Hippocampal formation (tissue), 2 donors: ENCODE results near the gene IRGQ.
"Not testable (repeated sequence)": the region's sequence is repeated elsewhere in the genome, so short reads cannot be mapped to it uniquely, and the experiment has no call there.

Experiments
- DNase-seq, 2 donors: peaks; one replicate each; lab custom pipeline; 2025; lab: John Stamatoyannopoulos, UW

The IRGQ gene

DNA sequence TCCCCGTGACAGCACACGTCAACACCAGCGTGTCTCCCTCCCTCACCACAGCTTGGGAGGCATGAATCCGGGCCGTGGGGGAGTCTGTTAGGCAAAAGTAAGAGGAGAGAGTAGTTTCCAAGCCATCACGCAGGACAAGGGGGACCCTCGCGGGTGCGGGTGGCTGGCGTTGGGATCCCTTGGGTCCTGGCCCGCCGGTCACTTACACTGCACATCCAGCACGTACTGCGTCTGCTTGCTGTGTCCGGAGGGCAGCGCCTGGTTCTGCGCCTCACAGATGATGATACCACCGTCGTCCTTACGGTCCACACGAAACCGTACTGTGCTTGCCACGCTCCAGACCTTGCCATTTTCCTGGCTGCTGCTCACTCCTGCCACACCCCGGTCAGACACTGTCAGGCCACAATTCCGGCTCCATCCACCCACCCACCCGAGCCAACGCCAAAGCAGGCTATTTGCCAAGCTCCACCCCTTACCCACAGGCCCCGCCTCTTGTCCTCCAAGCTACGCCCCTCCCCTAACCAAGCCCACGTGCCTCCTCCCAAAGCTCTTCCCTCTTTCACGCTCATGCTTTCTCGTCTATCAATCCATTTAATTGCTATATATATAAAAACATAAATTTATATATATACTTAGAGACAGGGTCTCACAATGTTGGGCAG, 30.1 kb upstream of the IRGQ start:
- peak in 1 of 2 donors; percentile 22 for DNase-seq

DNA sequence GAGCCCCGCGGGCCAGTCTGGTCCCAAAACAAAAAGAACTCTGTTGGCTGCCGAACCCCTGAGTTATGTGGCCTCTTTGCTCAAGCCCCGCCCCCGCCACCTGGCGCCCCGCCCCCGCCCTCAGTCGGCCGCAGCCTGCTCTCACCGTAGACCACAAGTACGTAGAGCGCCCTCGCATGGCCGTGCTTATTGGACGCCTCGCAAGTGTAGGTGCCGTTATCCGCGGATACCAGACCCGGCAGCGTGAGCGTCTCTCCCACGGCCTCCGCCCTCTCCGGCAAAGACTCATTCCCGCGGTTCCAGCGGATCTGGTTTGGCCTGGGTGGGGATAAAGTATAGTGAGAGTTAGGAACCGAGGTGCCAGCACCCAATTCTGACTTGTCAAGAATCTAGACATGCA, 29.0 kb upstream of the IRGQ start:
- DNase-seq: no peak

GRCh38 chr19:43623889-43624670, 28.1 kb upstream of the IRGQ start:
- DNase-seq: no peak

GRCh38 chr19:43622956-43623355, 27.0 kb upstream of the IRGQ start:
- DNase-seq: no peak

GRCh38 chr19:43622070-43622469, 26.1 kb upstream of the IRGQ start:
- DNase-seq: no peak

- no peak for DNase-seq
These were observed 24.4 kb upstream of the IRGQ start for GRCh38 chr19:43620061-43621001.

DNA sequence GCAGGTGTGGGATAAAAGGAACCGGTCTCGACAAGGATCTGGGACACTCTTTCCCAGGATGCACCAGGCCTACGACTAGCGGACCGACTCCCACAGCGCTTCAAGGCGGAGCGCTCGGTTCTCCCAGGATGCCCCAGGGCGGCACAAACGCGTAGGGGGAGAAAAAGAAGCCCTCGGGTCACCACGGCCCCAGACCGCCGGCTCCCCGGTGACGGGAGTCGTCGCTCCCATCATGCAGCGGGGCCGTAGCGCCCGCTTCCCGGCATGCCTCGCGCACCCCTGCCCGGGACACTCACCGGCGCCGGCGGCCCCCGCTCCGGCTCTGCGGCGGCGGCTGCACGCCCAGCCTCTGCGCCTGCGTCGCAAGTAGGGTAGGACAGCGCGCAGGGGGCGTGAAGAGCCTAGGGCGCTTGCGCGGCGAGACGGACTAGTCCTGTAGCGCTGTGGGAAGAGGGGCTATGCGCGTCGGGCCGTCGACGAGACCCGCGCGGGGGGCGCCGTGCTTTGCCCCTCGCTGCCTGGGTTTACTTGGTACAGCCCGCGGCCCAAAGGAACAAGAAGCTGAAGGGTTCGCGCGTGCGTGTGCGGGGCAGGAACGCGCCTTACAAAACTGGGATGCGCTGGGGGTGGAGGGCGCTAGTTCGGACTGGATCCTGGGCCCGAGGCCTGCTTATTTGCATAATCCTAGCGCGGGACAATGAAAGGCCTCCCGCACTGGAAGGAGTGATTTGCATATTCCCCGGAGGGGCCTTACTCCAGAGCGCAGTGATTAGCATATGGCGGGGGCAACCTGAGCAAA, 23.5 kb upstream of the IRGQ start, which contains the start of gene ZNF428:
Gene ZNF428 (minus strand): TSS at position 368 of the 799 bp plus-strand sequence. CDS start 5,325 bp downstream, outside the sequence.
- peak; percentile 86 to 90 for DNase-seq

GRCh38 chr19:43618921-43619261, 23.0 kb upstream of the IRGQ start:
- peak in 1 of 2 donors; percentile 56 for DNase-seq

GRCh38 chr19:43616954-43617353, 21.0 kb upstream of the IRGQ start:
- no peak for DNase-seq

DNA sequence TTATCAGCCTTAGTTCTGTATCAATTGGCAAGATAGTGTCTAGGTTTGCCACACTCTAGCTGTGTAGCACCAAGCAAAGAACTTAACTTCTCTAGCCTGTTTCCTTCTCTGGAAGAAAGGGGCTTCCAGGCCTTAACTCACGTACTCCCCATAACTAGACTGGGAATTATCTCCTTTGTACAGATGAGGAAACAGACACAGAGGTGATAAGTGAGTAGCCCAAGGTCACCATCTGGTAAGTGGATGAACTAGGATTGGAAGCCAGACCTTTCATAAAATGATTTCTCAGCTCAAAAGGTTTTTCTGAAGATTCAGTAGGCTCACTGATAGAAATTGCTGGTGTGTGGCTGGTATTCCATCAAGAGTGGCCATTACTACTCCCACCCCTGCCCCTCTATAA, 20.4 kb upstream of the IRGQ start:
- no peak for DNase-seq

GRCh38 chr19:43612374-43612773, 16.4 kb upstream of the IRGQ start:
- DNase-seq: no peak

- DNase-seq: no peak
These were observed 15.9 kb upstream of the IRGQ start, which contains the start of gene SRRM5 for GRCh38 chr19:43611788-43612187. TSS of gene SRRM5 (plus strand) at chr19:43612088. CDS start at chr19:43612122, 34 bp downstream.

DNA sequence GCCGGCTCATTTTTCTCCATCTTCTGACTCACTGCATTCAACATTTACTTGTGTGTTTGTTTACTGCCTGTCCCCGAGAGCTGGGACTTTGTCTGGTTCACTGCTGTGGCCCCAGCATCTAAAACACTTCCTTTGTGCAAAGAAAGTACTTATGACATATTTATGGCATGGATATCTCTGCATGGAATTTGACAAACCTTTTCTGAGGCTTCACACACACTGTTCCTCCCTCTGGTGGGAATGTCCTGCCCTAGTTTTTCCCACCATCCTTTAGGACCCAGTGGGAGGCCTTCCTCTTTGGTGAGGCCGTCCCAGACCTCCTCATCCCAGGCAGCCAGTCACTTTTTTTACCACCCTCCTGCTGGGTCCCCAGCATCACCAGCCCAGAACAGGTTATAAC, 14.6 kb upstream of the IRGQ start:
- no peak for DNase-seq

GRCh38 chr19:43609872-43610271, 13.9 kb upstream of the IRGQ start:
- DNase-seq: no peak

- no peak for DNase-seq
These were observed 11.6 kb upstream of the IRGQ start for GRCh38 chr19:43607238-43608205.

GRCh38 chr19:43606569-43607229, 10.8 kb upstream of the IRGQ start:
- DNase-seq: no peak

GRCh38 chr19:43605875-43606568, 10.1 kb upstream of the IRGQ start:
- DNase-seq: no peak

GRCh38 chr19:43600326-43600725, 4.4 kb upstream of the IRGQ start:
- DNase-seq: not testable (repeated sequence)
